Measurements from ENCODE around the gene NDST3.

DNA sequence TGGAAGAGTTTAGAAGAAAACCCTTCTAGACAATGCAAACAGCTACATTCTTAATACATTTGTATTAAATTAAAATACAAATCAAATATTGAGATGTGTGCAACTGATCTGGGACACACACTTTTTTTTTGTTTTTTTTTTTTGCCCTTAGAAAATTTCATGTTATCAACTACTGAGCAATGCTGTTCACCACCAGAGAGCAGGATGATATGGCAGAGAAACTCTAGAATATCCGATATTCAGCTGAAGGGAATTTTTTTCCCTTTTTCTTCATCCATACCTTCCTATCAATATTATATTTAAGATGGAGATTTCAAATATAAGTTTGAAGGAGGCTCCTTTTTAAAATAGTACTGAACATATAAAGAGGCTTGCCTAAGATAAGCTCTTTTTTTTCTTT is 1.0 kb downstream of the NDST3 start:
- TF ChIP-seq, protein P1, sequence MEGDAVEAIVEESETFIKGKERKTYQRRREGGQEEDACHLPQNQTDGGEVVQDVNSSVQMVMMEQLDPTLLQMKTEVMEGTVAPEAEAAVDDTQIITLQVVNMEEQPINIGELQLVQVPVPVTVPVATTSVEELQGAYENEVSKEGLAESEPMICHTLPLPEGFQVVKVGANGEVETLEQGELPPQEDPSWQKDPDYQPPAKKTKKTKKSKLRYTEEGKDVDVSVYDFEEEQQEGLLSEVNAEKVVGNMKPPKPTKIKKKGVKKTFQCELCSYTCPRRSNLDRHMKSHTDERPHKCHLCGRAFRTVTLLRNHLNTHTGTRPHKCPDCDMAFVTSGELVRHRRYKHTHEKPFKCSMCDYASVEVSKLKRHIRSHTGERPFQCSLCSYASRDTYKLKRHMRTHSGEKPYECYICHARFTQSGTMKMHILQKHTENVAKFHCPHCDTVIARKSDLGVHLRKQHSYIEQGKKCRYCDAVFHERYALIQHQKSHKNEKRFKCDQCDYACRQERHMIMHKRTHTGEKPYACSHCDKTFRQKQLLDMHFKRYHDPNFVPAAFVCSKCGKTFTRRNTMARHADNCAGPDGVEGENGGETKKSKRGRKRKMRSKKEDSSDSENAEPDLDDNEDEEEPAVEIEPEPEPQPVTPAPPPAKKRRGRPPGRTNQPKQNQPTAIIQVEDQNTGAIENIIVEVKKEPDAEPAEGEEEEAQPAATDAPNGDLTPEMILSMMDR (IDR thresholded peaks at IDR 0.05; ENCODE audit: low read depth, low read length), result no peak
- no peak for TF ChIP-seq POLR2A (IDR thresholded peaks at IDR 0.05; ENCODE audit: extremely low read depth, insufficient read length)
- TF ChIP-seq, protein P2, sequence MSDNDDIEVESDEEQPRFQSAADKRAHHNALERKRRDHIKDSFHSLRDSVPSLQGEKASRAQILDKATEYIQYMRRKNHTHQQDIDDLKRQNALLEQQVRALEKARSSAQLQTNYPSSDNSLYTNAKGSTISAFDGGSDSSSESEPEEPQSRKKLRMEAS (IDR thresholded peaks at IDR 0.05; ENCODE audit: low read depth, low read length), result no peak

All from NB4 (cell line).